Measurements from ENCODE around the gene PPEF1. TPM values are rescaled to one million over a fixed set of nuclear protein-coding genes. Genes with fewer than 3 reads are reported as not detected.

Gene PPEF1
- total RNA-seq, 1 experiment from 2014 or later, result not detected

Other genes with a start within 250 kb of the PPEF1 start
- not detected in 2 replicates for gene RS1, start 35.5 kb upstream of the PPEF1 start, total RNA-seq (2014; rRNA removed)

Measured in PC-3 (cell line).